Right renal cortex interstitium (tissue), 3 donors: ENCODE data around the gene TNFAIP8L1. TPM values are rescaled to one million over a fixed set of nuclear protein-coding genes. Genes with fewer than 3 reads are reported as not detected.
"Not testable (repeated sequence)": the region's sequence is repeated elsewhere in the genome, so short reads cannot be mapped to it uniquely, and the experiment has no call there.

Source experiments
- DNase-seq, 3 donors: peaks; one replicate each; pipeline ENCODE4 v3.0.0-alpha.2; 2013; ENCODE audit warnings: low read depth in 3 of 3, low spot score in 2 of 3
- polyA plus RNA-seq, 3 donors: library from polyadenylated mRNA; unstranded; fragments of 120-200 nt; gene quantifications; one replicate each; pipeline ENCODE4 v1.2.1, GENCODE V29; 2013; ENCODE audit not compliant: insufficient read length in 3 of 3

The TNFAIP8L1 gene
- polyA plus RNA-seq, 3 donors: 11.4 to 15.2 (median 12.5) TPM

- DNase-seq: no peak
Observed at GRCh38 chr19:4675346-4675745, 36.0 kb downstream of the TNFAIP8L1 start.

GRCh38 chr19:4676955-4677731 is 37.8 kb downstream of the TNFAIP8L1 start:
- no peak for DNase-seq

GRCh38 chr19:4678881-4679790 is 39.8 kb downstream of the TNFAIP8L1 start:
- no peak for DNase-seq

GRCh38 chr19:4680021-4680420 is 40.7 kb downstream of the TNFAIP8L1 start:
- not testable (repeated sequence) for DNase-seq

GRCh38 chr19:4682417-4683200 is 43.3 kb downstream of the TNFAIP8L1 start:
- no peak for DNase-seq

- no peak for DNase-seq
Observed at GRCh38 chr19:4684312-4685095, 45.2 kb downstream of the TNFAIP8L1 start.

- DNase-seq: no peak
Observed at GRCh38 chr19:4686700-4687099, 47.4 kb downstream of the TNFAIP8L1 start.

- no peak for DNase-seq
Observed at GRCh38 chr19:4687396-4687795, 48.1 kb downstream of the TNFAIP8L1 start.

GRCh38 chr19:4688587-4688986 is 49.3 kb downstream of the TNFAIP8L1 start:
- no peak for DNase-seq

GRCh38 chr19:4689403-4689802 is 50.1 kb downstream of the TNFAIP8L1 start:
- DNase-seq: no peak

GRCh38 chr19:4690361-4690760 is 51.0 kb downstream of the TNFAIP8L1 start:
- DNase-seq: no peak

GRCh38 chr19:4691373-4691772 is 52.1 kb downstream of the TNFAIP8L1 start:
- DNase-seq: no peak

- DNase-seq: no peak
Observed at GRCh38 chr19:4692251-4693077, 53.1 kb downstream of the TNFAIP8L1 start.

GRCh38 chr19:4693078-4693350 is 53.7 kb downstream of the TNFAIP8L1 start:
- no peak for DNase-seq

- no peak for DNase-seq
Observed at GRCh38 chr19:4693471-4694121, 54.3 kb downstream of the TNFAIP8L1 start.

GRCh38 chr19:4694211-4694987 is 55.1 kb downstream of the TNFAIP8L1 start:
- DNase-seq: no peak

- no peak for DNase-seq
Observed at GRCh38 chr19:4695224-4695731, 56.0 kb downstream of the TNFAIP8L1 start.

GRCh38 chr19:4697304-4697703 is 58.0 kb downstream of the TNFAIP8L1 start:
- no peak for DNase-seq
